Measurements from ENCODE around the gene ZNF418. TPM values are rescaled to one million over a fixed set of nuclear protein-coding genes. Genes with fewer than 3 reads are reported as not detected.
A peak's percentile ranks its signal among the peaks of the same experiment; 100 is the strongest.
"Not testable (repeated sequence)": the region's sequence is repeated elsewhere in the genome, so short reads cannot be mapped to it uniquely, and the experiment has no call there.

ZNF418 gene
- total and polyA plus RNA-seq, 2 donors (not counting 1 experiment from before 2014, with no cell fraction given), result 10.3 to 35.8 TPM

- no peaks in the 10 kb centered on the region for H3K27me3 Mint-ChIP-seq
- peaks cover 31% of the 10 kb centered on the region for H3K79me2 ChIP-seq (ENCODE audit: control insufficient read depth, insufficient read depth, low read length)
- no peak overlapping the region for H3K9ac ChIP-seq (ENCODE audit: low read length)
- ATAC-seq (ENCODE audit: low read depth), result no peak
- intact Hi-C loops (cut with micrococcal nuclease), result no loop called here
- H3K9me3 Mint-ChIP-seq (ENCODE audit: insufficient read depth), result peaks cover 13% of the 10 kb centered on the region
- no peaks in the 10 kb centered on the region for H4K20me1 ChIP-seq (ENCODE audit: control insufficient read depth, insufficient read depth, low read length, poor library complexity, severe bottlenecking)
- DNase-seq, result no peak
- no peak overlapping the region for H3K27ac ChIP-seq (ENCODE audit: low read length in 2 of 2)
- no peaks in the 10 kb centered on the region for H3K27me3 ChIP-seq (replicated peaks in 1 of 4; ENCODE audit: control extremely low read depth in 1 of 4, control insufficient read depth in 3 of 4, insufficient read depth in 4 of 4, low read length in 3 of 4)
- no peaks in the 10 kb centered on the region for H3K4me1 Mint-ChIP-seq
- peaks cover 13 to 51% (median 34%) of the 10 kb centered on the region in 3 donors for H3K9me3 ChIP-seq (ENCODE audit: control extremely low read depth in 1 of 3, control insufficient read depth in 2 of 3, insufficient read depth in 1 of 3, low read length in 2 of 3)
- H2AFZ ChIP-seq (ENCODE audit: insufficient read depth, low read depth, low read length, poor library complexity, severe bottlenecking), result no peak overlapping the region
- H3K36me3 ChIP-seq (replicated peaks in 1 of 2; ENCODE audit: control extremely low read depth in 1 of 2, control insufficient read depth in 1 of 2, extremely low read depth in 1 of 2, insufficient read depth in 2 of 2, low read length in 1 of 2), result peaks cover 10 to 39% of the 10 kb centered on the region in 2 experiments
- ChIA-PET CTCF (no interaction called here), POLR2A (no interaction called here)
- TF ChIP-seq EZH2 (IDR thresholded peaks at IDR 0.05; ENCODE audit: borderline replicate concordance, insufficient read depth, low read depth, low read length, poor library complexity, severe bottlenecking), result no peak
- TF ChIP-seq CTCF (IDR thresholded peaks at IDR 0.05), result no peak
- 90% methylated on average over 4 of the region's 4 CpGs for WGBS (ENCODE audit: insufficient coverage)
- no peaks in the 10 kb centered on the region for H3K4me1 ChIP-seq (ENCODE audit: control insufficient read depth in 2 of 2, insufficient read depth in 2 of 2, low read length in 2 of 2)
- H3K4me3 ChIP-seq (ENCODE audit: control extremely low read depth in 1 of 5, extremely low read depth in 1 of 5, insufficient read depth in 1 of 5, low read depth in 2 of 5, low read length in 4 of 5), result no peak overlapping the region
- H3K4me3 Mint-ChIP-seq, result no peak overlapping the region
- H3K4me2 ChIP-seq (replicated peaks; ENCODE audit: low read depth, low read length, poor library complexity, severe bottlenecking), result no peak overlapping the region
- no peak overlapping the region for H3K27ac Mint-ChIP-seq
Observed at GRCh38 chr19:57927587-57927986, 7.6 kb downstream of the ZNF418 start.

- intact Hi-C loops (cut with micrococcal nuclease), result loop anchor here (1.0 to 5.0 kb wide), 7 partner anchors 19 to 553 kb away; partner anchors contain the start of genes TRAPPC2B, ZNF256, ZNF418 and ZNF547
- POLR2A ChIA-PET, result interaction anchor here (0.5 to 1.5 kb wide), 7 partner anchors 67 to 209 kb away, joined by 3 to 10 read pairs (median 4); partner anchors contain the start of genes ZNF135, ZNF587, ZNF606 and ZNF671
- CTCF ChIA-PET, result interaction anchor here (0.6 to 1.2 kb wide), 5 partner anchors 13 to 644 kb away, joined by 3 to 4 read pairs (median 3); partner anchors contain the start of genes ZNF418 and ZNF671
- H3K4me1 ChIP-seq (ENCODE audit: control insufficient read depth in 2 of 2, insufficient read depth in 2 of 2, low read length in 2 of 2), result peaks cover 9 to 13% of the 10 kb centered on the region in 2 donors
- peak within 1 kb of the TSS; percentile 96 for H3K4me3 Mint-ChIP-seq
- H4K20me1 ChIP-seq (ENCODE audit: control insufficient read depth, insufficient read depth, low read length, poor library complexity, severe bottlenecking); H3K27me3 ChIP-seq (replicated peaks in 1 of 4; ENCODE audit: control extremely low read depth in 1 of 4, control insufficient read depth in 3 of 4, insufficient read depth in 4 of 4, low read length in 3 of 4); H3K9me3 ChIP-seq (ENCODE audit: control extremely low read depth in 1 of 3, control insufficient read depth in 2 of 3, insufficient read depth in 1 of 3, low read length in 2 of 3); H3K27me3 Mint-ChIP-seq; H3K9me3 Mint-ChIP-seq (ENCODE audit: insufficient read depth): not testable (repeated sequence)
- peak; percentile 94 for DNase-seq
- peaks cover 40% of the 10 kb centered on the region for H3K4me1 Mint-ChIP-seq
- H3K27ac Mint-ChIP-seq, result peak within 1 kb of the TSS; percentile 94
- 2% methylated on average over 42 of the region's 51 CpGs for WGBS (ENCODE audit: insufficient coverage)
- peak within 1 kb of the TSS; percentile 71 to 86 for H3K27ac ChIP-seq (ENCODE audit: low read length in 2 of 2)
- peaks cover 0 to 14% of the 10 kb centered on the region in 2 experiments for H3K36me3 ChIP-seq (replicated peaks in 1 of 2; ENCODE audit: control extremely low read depth in 1 of 2, control insufficient read depth in 1 of 2, extremely low read depth in 1 of 2, insufficient read depth in 2 of 2, low read length in 1 of 2)
- H2AFZ ChIP-seq (ENCODE audit: insufficient read depth, low read depth, low read length, poor library complexity, severe bottlenecking), result peak within 1 kb of the TSS; percentile 91
- peak; percentile 99 for ATAC-seq (ENCODE audit: low read depth)
- peak within 1 kb of the TSS; percentile 90 for H3K9ac ChIP-seq (ENCODE audit: low read length)
- H3K4me2 ChIP-seq (replicated peaks; ENCODE audit: low read depth, low read length, poor library complexity, severe bottlenecking), result peak within 1 kb of the TSS; percentile 80
- H3K79me2 ChIP-seq (ENCODE audit: control insufficient read depth, insufficient read depth, low read length), result peaks cover 38% of the 10 kb centered on the region
- peak within 1 kb of the TSS; percentile 62 to 94 (median 88) for H3K4me3 ChIP-seq (ENCODE audit: control extremely low read depth in 1 of 5, extremely low read depth in 1 of 5, insufficient read depth in 1 of 5, low read depth in 2 of 5, low read length in 4 of 5)
Observed at GRCh38 chr19:57916168-57916995, 18.8 kb downstream of the ZNF418 start, which contains the start of gene ZNF417. TSS of gene ZNF417 (minus strand) at chr19:57916592. CDS start at chr19:57916411, 181 bp downstream.
